OCI-LY1 (cell line): Measurements from ENCODE around the gene PNMA8B.

ENCODE experiments used
- H2AFZ ChIP-seq: fragments of 200-600 bp; sonication (generic), shearing (Covaris generic); 2 replicates; pipeline ENCODE4 v1.6.0; 2014; ENCODE audit warnings: antibody characterized with exemption, mild to moderate bottlenecking, low read length
- H3F3A ChIP-seq: fragments of 200-600 bp; sonication (generic), shearing (Covaris generic); 2 replicates; pipeline ENCODE4 v1.6.0; 2014; ENCODE audit warnings: mild to moderate bottlenecking, antibody characterized with exemption, low read length, moderate library complexity; ENCODE audit not compliant: insufficient read depth
- H3K27ac ChIP-seq: fragments of 200-600 bp; sonication (generic); 2 replicates; pipeline ENCODE4 v1.5.1; 2014; ENCODE audit warnings: low read length, mixed run types, mild to moderate bottlenecking, low read depth; ENCODE audit not compliant: poor library complexity, severe bottlenecking
- H3K27me3 ChIP-seq: fragments of 200-600 bp; sonication (generic); 2 replicates; pipeline ENCODE4 v1.6.0; 2014; ENCODE audit warnings: antibody characterized with exemption, mild to moderate bottlenecking, low read length, moderate library complexity; ENCODE audit not compliant: insufficient read depth
- H3K36me3 ChIP-seq: fragments of 200-600 bp; sonication (generic); 2 replicates; pipeline ENCODE4 v1.6.1; 2014; ENCODE audit warnings: mild to moderate bottlenecking, antibody characterized with exemption, low read length, moderate library complexity, mixed read lengths; ENCODE audit not compliant: insufficient read depth
- H3K4me1 ChIP-seq: fragments of 200-600 bp; sonication (generic); 2 replicates; pipeline ENCODE4 v1.5.1; 2014; ENCODE audit warnings: mild to moderate bottlenecking, low read length, moderate library complexity; ENCODE audit not compliant: insufficient read depth, severe bottlenecking
- H3K4me2 ChIP-seq: fragments of 200-600 bp; sonication (generic), shearing (Covaris generic); 2 replicates; pipeline ENCODE4 v1.6.1; 2014; ENCODE audit warnings: low read length
- H3K4me3 ChIP-seq: fragments of 200-600 bp; sonication (generic); 2 replicates; pipeline ENCODE4 v1.5.1; 2014; ENCODE audit warnings: low read length, low read depth, mild to moderate bottlenecking, mixed read lengths; ENCODE audit not compliant: poor library complexity, severe bottlenecking
- H3K79me2 ChIP-seq: fragments of 200-600 bp; shearing (Covaris generic); 2 replicates; pipeline ENCODE4 v1.6.1; 2016; ENCODE audit warnings: mixed run types, low read length, mixed read lengths; ENCODE audit not compliant: insufficient read depth
- H3K9ac ChIP-seq: fragments of 200-600 bp; sonication (generic), shearing (Covaris generic); 2 replicates; pipeline ENCODE4 v1.6.1; 2014; ENCODE audit warnings: mild to moderate bottlenecking, low read length, mixed read lengths
- H3K9me2 ChIP-seq: fragments of 200-600 bp; sonication (generic), shearing (Covaris generic); 2 replicates; pipeline ENCODE4 v1.6.1; 2014; ENCODE audit warnings: low read depth, mild to moderate bottlenecking, low read length, mixed read lengths
- H3K9me3 ChIP-seq: fragments of 200-600 bp; shearing (Covaris generic); 2 replicates; pipeline ENCODE4 v1.6.1; 2014; ENCODE audit warnings: low read length, mixed read lengths
- H4K20me1 ChIP-seq: fragments of 200-600 bp; sonication (generic), shearing (Covaris generic); 2 replicates; pipeline ENCODE4 v1.6.0; 2016; ENCODE audit warnings: mild to moderate bottlenecking, low read length; ENCODE audit not compliant: insufficient read depth
- EZH2 ChIP-seq: fragments of 200-600 bp; sonication (generic), shearing (Covaris generic); IDR thresholded peaks from 2 replicates; pipeline ENCODE4 v1.8.0; 2017; ENCODE audit warnings: borderline replicate concordance, mixed run types, mild to moderate bottlenecking, antibody characterized with exemption, low read length, moderate library complexity, mixed read lengths
- TF ChIP-seq, protein P1 (sequence below): fragments of 200-600 bp; sonication (generic), shearing (Covaris generic); IDR thresholded peaks from 2 replicates; pipeline ENCODE4 v1.5.1; 2017; ENCODE audit warnings: mild to moderate bottlenecking, antibody characterized with exemption, low read length, moderate library complexity, mixed read lengths

Gene PNMA8B

DNA sequence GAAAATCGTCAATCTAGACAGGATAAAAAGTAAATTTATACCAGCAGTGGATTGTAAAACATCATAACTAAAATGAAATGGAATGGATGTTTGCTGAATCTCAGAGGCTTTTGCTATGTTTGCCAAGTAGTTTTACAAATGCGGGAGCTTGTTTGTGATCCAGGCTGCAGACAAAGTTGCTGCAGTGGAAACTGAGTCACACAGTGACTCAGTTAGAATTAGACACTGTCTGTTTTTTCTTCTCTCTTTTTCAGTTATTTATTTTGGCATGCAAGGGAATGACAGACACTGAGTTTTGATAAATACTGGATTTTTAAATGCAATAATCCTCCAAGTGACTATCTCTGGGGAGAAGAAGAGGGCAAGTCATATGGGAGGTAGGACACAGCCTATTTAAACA lies 19.7 kb downstream of the PNMA8B start:
- Histone ChIP-seq H3K79me2 (no peaks in the 10 kb centered on the region), H3K27ac (no peak overlapping the region)
- TF ChIP-seq, protein P1, sequence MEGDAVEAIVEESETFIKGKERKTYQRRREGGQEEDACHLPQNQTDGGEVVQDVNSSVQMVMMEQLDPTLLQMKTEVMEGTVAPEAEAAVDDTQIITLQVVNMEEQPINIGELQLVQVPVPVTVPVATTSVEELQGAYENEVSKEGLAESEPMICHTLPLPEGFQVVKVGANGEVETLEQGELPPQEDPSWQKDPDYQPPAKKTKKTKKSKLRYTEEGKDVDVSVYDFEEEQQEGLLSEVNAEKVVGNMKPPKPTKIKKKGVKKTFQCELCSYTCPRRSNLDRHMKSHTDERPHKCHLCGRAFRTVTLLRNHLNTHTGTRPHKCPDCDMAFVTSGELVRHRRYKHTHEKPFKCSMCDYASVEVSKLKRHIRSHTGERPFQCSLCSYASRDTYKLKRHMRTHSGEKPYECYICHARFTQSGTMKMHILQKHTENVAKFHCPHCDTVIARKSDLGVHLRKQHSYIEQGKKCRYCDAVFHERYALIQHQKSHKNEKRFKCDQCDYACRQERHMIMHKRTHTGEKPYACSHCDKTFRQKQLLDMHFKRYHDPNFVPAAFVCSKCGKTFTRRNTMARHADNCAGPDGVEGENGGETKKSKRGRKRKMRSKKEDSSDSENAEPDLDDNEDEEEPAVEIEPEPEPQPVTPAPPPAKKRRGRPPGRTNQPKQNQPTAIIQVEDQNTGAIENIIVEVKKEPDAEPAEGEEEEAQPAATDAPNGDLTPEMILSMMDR: no peak
- TF ChIP-seq EZH2: no peak

DNA sequence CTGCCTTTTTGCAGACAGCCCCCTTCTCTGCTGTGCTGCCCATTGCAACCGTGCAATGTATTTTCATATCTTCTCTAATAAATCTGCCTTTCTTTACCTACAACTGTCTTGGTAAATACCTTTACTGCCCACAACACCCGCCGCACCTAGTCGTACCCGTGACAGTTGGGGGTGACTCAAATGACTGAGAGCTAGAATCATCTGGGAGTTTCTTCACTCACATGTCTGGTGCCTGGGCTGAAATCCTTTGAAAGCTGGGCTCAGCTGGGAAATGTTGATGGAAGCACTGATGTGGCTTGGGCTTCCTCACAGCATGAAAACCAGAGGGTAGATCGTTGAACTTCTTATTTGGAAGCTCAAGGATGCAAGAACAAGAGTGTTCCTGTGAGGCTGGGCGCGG lies 21.5 kb downstream of the PNMA8B start:
- Histone ChIP-seq H3K9ac (no peak overlapping the region), H3K9me2 (no peaks in the 10 kb centered on the region), H3K4me1 (no peaks in the 10 kb centered on the region), H2AFZ (no peak overlapping the region), H3K4me3 (no peak overlapping the region), H3K79me2 (no peaks in the 10 kb centered on the region), H3K27me3 (peaks cover 11% of the 10 kb centered on the region; the same call in 1 of the 2 replicates), H3K27ac (no peak overlapping the region), H4K20me1 (no peaks in the 10 kb centered on the region), H3K9me3 (no peaks in the 10 kb centered on the region), H3K36me3 (no peaks in the 10 kb centered on the region), H3K4me2 (no peak overlapping the region), H3F3A (no peaks in the 10 kb centered on the region)
- TF ChIP-seq EZH2: no peak
- TF ChIP-seq, protein P1: no peak

More for the DNA sequence above, 19.7 kb downstream of the PNMA8B start:
- peaks cover 5% of the 10 kb centered on the region; the same call in 1 of the 2 replicates for H3K27me3 ChIP-seq
- no peak overlapping the region for H3K9ac ChIP-seq
- no peaks in the 10 kb centered on the region for H3K36me3 ChIP-seq
- H3K4me2 ChIP-seq: no peak overlapping the region
- no peaks in the 10 kb centered on the region for H4K20me1 ChIP-seq
- H2AFZ ChIP-seq: no peak overlapping the region
- H3K4me3 ChIP-seq: no peak overlapping the region
- no peaks in the 10 kb centered on the region for H3K9me3 ChIP-seq
- H3F3A ChIP-seq: no peaks in the 10 kb centered on the region
- no peaks in the 10 kb centered on the region for H3K9me2 ChIP-seq
- H3K4me1 ChIP-seq: no peaks in the 10 kb centered on the region

DNA sequence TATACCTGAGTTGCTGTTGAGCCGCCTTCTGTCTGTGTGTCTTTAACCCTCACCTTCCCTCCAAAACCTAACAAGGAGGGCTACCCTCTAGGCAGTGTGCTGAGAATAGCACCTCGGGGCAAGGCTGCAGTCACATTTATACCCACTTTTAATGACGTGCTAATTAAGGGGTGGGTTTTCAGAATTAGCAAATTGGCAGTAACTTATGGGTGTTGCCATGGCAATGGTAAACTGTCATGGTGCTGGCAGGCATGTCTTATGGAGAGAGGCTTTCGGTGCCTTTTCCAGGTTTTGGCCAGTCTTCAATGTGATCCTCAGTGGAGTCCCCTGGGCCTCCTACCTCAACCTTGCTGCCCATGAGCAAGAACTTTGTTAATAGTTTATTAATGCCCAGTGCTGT lies 23.1 kb downstream of the PNMA8B start:
- H3K4me1 ChIP-seq: no peaks in the 10 kb centered on the region
- H3K79me2 ChIP-seq: no peaks in the 10 kb centered on the region
- no peak overlapping the region for H3K4me2 ChIP-seq
- H3F3A ChIP-seq: no peaks in the 10 kb centered on the region
- TF ChIP-seq EZH2: no peak
- TF ChIP-seq, protein P1: no peak
- no peak overlapping the region for H3K27ac ChIP-seq
- H3K36me3 ChIP-seq: no peaks in the 10 kb centered on the region
- H3K9ac ChIP-seq: no peak overlapping the region
- no peaks in the 10 kb centered on the region for H3K9me3 ChIP-seq
- H2AFZ ChIP-seq: no peak overlapping the region
- H3K27me3 ChIP-seq: peaks cover 15% of the 10 kb centered on the region; the same call in 1 of the 2 replicates
- no peaks in the 10 kb centered on the region for H4K20me1 ChIP-seq
- H3K9me2 ChIP-seq: no peaks in the 10 kb centered on the region
- H3K4me3 ChIP-seq: no peak overlapping the region
